ENCODE results near the gene KLHL21. TPM values are rescaled to one million over a fixed set of nuclear protein-coding genes. Genes with fewer than 3 reads are reported as not detected.
"Not testable (repeated sequence)": the region's sequence is repeated elsewhere in the genome, so short reads cannot be mapped to it uniquely, and the experiment has no call there.

KLHL21 gene
- total RNA-seq, 1 donor from 2014 or later: 25.9 TPM

- peak; percentile 91 for DNase-seq
Measured at GRCh38 chr1:6624710-6625583, 22.3 kb upstream of the KLHL21 start, which contains the start of gene THAP3. TSS of gene THAP3 (plus strand) at chr1:6624868. CDS start at chr1:6625219, 351 bp downstream.

- no peak for DNase-seq
Measured at GRCh38 chr1:6623269-6623965, 20.7 kb upstream of the KLHL21 start.

DNA sequence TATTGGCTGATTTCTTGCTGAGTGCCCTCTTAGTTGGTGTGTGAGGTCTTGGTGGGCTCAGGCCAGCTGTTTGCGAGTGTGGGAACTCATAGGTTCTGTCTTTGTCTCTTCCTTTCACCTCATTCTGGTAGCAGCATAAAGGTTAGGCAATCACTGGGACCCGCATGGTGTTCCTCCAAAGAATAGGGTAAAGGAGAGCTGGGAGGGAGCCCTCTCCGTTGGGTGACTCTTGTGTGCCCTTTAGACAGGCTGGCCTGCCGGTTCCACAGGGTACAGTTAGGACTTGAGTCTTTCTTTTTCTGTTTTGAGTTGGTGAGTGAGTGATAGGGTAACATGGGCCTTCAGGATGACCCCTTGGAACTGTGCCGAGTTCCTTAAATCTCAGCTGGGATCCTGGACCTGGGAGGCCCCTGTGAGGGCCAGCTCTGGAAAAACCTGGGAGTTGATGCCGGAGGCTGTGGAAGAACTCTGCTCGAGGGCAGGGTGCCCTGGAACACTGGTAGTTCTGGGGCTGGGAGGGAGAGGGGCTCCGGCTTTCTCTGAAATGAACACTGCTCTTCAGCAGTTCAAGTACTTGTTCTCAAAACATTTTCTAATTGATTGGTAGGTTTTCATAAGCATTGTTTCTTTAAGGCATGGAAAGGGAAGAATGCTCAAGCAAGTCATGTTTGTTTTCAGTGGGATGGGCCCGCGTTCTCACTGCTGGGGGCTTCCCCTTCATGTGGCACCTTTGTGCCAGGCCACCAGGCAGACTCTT is 19.9 kb upstream of the KLHL21 start:
- no peak for DNase-seq

DNA sequence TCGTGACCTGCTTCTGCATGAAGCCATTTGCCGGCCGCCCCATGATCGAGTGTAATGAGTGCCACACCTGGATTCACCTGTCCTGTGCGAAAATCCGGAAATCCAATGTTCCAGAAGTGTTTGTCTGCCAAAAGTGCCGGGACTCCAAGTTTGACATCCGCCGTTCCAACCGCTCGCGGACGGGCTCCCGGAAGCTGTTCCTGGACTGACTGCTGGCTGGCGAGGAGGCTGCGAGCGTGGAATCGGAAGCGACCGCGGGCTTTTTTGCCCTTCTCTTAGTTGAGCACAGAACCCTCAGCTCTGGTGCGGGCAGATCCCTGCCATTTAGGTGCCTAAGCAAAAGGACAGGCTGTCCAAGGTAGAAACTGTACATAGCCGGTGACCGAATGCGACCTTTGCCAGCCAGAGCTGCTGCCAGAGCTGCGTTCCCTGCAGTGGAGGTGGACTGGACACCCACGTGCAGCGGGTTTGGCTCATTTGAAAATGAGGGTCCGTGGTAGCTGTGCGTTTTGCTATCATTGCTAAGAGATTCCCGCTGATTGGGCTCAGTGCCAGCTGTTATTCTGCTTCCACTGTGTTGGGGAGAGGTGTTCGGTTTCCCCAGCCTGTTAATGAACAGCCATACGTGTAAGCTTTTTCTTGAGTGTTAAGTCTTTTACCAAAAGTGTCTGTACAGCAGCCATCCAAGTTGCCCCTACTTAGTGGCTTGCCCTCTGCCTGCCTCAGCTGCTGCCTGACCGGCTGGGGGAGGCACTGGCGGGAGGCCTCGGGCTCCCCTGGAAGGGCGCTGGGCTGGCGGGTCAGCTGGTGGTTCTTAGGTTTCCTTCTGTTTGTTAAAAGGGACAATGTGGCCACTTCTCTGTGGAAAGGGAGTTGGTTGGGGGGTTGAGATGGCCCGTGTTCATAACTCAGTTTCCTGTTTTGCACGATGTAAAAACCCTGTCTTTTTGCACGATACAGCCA is 19.0 kb upstream of the KLHL21 start:
- no peak for DNase-seq

DNA sequence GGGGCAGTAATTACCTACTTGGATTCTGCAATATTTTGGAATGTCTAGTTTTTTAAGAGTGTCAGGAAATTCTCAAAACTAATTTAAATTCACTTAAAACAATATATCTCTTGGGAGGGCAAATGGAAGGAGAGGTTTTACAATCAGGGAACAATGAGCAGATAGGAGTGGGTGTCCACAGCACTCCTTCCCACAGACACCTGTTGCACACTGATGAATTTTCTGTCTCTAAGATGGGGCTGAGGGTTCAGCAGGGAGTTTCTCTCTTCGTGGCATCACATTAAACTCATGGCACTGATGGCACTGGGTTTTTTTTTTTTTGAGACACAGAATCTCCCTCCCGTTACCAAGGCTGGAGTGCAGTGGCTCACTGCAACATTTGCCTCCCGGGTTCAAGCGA is 16.4 kb upstream of the KLHL21 start:
- no peak for DNase-seq

GRCh38 chr1:6614929-6615785 is 12.5 kb upstream of the KLHL21 start:
- DNase-seq: peak; percentile 22

DNA sequence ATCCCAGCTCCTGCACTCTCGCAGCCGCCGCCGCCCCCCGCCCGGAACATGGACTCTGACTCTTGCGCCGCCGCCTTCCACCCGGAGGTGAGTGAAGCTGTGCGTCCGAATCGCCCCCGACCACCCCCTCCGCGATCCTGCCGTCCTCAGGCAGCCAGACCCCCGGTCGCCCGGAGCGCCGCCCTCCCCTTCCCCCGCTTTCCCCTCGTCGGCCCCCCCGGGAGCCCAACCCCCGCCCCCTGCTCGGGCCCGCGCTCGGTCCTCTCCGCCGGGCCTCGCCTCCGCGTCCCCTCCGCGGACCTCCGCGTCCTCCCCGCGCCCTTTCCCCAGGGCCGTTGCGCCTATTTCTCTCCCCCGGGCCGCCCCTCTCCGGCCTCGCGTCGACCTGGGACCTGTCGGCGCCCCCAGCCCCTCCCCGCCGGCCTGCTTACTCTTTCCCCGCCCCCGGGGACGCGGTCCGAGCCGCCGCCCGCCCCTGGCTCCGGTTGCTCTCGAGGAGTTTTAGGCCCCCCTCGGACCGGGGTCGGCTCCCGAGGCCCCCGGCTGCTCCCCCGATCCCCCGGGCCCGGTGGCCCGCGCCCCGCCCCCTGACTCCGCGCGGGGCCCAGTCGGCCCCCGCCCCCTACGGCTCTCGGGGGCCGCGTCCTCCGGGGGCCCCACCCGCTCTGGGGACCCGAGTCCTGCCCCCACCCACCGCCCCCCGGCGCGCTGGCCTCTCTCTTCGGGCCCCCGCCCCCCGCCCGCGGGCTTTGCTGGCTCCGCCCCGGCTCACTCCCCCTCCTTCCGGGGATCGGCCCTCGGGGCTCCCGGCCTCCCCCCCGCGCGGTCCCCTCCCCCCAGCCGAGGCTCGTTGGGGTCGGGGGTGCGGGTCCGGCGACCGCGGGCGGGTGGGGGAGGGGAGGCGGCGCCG is 11.6 kb upstream of the KLHL21 start:
- DNase-seq: peak; percentile 23

GRCh38 chr1:6613361-6614018 is 10.8 kb upstream of the KLHL21 start, which contains the start of gene PHF13:
TSS of gene PHF13 (plus strand) at chr1:6613731. CDS start at chr1:6614067, 336 bp downstream.
- peak; percentile 100 for DNase-seq

GRCh38 chr1:6612641-6613360 is 10.1 kb upstream of the KLHL21 start:
- peak; percentile 65 for DNase-seq

GRCh38 chr1:6603915-6604558 is 1.4 kb upstream of the KLHL21 start:
- peak; percentile 92 for DNase-seq

- peak; percentile 81 for DNase-seq
Measured at GRCh38 chr1:6603238-6603914, 707 bp upstream of the KLHL21 start.

DNA sequence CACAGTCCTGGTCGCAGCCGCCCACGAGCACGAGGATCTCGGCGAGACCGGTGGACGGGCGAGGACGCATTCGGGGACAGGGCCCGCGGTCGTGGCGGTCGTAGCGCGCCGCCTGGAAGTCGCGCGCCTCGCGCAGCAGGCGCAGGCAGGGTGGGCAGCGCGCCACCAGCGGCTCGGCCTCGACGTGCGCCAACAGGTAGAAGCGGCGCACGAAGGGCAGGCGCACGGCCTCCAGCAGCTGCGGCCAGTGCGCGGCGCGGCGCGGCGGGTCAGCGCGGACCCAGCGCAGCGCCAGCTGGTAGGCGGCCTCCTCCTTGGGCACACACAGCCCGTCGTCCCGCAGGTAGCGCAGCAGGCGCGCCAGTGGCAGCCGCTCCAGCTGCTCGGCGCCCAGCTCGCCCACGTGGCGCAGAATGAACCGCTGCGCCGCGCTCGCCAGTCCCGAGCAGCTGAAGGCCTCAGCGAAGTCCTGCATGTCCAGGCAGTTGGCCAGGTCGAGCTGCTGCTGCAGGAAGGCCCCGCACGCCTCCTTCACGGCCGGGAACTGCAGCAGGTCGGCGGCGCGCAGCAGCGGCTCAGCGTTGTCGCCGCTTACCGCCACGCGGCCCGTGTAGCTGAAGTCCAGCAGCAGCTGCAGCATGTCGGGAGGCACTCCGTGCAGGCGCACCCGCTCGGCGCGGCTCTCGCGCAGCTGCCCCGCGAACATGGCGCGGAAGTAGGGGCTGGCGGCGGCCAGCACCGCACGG is 573 bp downstream of the KLHL21 start:
- DNase-seq: no peak

DNA sequence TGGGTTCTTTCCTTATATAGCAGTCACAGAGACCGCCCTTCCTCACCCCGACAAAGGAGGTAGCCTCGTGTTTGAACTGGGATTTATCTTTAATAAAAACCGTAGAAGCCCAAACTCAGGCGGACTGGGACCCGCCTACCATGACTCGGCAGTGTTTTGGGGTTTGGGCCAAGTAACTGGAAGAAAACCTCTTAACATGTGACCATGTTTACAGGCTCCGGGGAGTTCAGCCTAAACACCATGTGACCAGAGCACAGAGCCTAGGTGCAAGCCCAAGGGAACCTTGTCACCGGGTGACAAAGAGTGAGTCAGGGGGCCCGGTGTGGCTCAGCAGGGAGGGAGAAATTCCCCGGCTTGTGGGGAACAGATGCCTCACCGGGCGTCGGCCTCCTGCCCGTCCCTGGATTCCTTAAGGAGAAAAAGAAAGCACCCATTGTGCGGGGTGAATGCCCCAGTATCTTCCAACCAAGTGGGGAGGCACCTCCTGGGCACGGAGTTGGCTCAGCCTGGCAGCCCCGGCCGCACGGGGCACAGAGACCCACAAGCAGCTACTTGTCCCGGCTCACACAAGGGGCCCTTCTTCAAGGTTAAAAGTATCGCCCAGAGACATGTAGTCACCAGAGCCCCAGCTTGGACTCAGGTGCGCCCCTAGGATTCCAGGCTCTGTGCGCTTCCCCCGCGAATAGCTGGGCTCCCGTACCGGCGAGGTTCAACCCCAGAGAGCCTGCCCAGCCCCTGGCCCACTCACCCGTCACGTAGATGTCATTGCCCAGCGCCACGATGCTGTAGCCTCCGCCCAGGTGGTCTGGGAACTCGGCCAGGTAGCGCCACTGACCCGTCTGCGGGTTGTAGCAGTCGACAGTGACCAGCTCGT is 1.4 kb downstream of the KLHL21 start:
- peak; percentile 86 for DNase-seq

DNA sequence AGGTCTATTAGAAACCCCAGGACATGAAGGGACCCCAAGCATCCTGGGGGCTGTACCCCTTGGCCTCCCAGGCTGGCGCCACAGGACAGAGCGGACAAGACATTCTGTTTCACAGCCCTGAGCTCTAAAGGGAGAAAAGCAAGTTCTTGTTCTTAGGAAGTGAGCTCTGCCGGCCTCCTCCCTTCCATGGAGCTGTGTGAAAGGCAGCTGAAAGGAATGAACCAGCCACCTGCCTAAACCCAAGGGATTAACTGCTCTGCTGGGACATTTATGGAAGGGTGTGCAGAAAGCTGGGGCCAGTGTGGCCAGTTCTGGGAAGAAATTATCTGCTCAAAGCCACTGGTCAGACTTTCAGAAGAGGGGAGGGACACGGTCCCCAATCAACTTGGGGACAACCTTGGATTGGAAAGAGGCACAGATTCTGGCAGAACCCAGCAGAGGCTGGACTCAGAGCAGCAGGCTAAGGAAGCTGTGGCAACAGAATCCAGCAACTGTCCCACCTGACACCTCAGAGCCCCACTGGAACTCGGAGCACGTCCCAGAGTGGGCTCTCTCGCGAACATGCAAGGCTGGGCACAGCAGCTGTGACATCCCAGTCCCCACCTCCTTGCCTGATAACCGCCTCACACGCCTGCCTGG is 2.1 kb downstream of the KLHL21 start:
- peak; percentile 37 for DNase-seq

GRCh38 chr1:6599991-6600390 is 2.7 kb downstream of the KLHL21 start:
- DNase-seq: not testable (repeated sequence)

All from dermis blood vessel endothelial cell (primary cell).